HG02970 (cell line): ENCODE measurements around the gene VSIG10L.

ENCODE experiments used
- ATAC-seq: cut with Tn5 transposase; IDR thresholded peaks from one replicate; pipeline ENCODE4 v1.9.1; 2021; ENCODE audit warnings: mild to moderate bottlenecking, moderate library complexity, moderate number of reproducible peaks; ENCODE audit not compliant: unreplicated experiment, low FRiP score

The VSIG10L gene

GRCh38 chr19:51339687-51340656 is 2.0 kb downstream of the VSIG10L start:
- ATAC-seq: peak; percentile 47

GRCh38 chr19:51339313-51339686 is 2.6 kb downstream of the VSIG10L start:
- no peak for ATAC-seq

- peak; percentile 59 for ATAC-seq
Measured at GRCh38 chr19:51338563-51339312, 3.2 kb downstream of the VSIG10L start.

- ATAC-seq: no peak
Measured at GRCh38 chr19:51337861-51338562, 3.9 kb downstream of the VSIG10L start.

GRCh38 chr19:51337141-51337860 is 4.6 kb downstream of the VSIG10L start:
- ATAC-seq: no peak

- no peak for ATAC-seq
Measured at GRCh38 chr19:51333836-51334460, 8.0 kb downstream of the VSIG10L start.

GRCh38 chr19:51331716-51332115 is 10.2 kb downstream of the VSIG10L start:
- ATAC-seq: no peak

- no peak for ATAC-seq
Measured at GRCh38 chr19:51331193-51331592, 10.7 kb downstream of the VSIG10L start.

GRCh38 chr19:51330366-51330765 is 11.6 kb downstream of the VSIG10L start:
- ATAC-seq: no peak

GRCh38 chr19:51329411-51329810 is 12.5 kb downstream of the VSIG10L start:
- ATAC-seq: no peak

GRCh38 chr19:51327066-51328001 is 14.6 kb downstream of the VSIG10L start:
- ATAC-seq: no peak

- ATAC-seq: no peak
Measured at GRCh38 chr19:51326216-51327065, 15.5 kb downstream of the VSIG10L start.

- no peak for ATAC-seq
Measured at GRCh38 chr19:51325161-51325976, 16.6 kb downstream of the VSIG10L start.

- no peak for ATAC-seq
Measured at GRCh38 chr19:51324167-51324481, 17.8 kb downstream of the VSIG10L start.

GRCh38 chr19:51323481-51324166 is 18.3 kb downstream of the VSIG10L start:
- ATAC-seq: no peak

GRCh38 chr19:51321799-51322198 is 20.1 kb downstream of the VSIG10L start:
- ATAC-seq: no peak

GRCh38 chr19:51320280-51320657 is 21.7 kb downstream of the VSIG10L start:
- no peak for ATAC-seq
